Measurements from ENCODE around the gene CHRM3.

GRCh38 chr1:239367196-239367810 lies 19.1 kb upstream of the CHRM3 start:
- TF ChIP-seq, protein P1, sequence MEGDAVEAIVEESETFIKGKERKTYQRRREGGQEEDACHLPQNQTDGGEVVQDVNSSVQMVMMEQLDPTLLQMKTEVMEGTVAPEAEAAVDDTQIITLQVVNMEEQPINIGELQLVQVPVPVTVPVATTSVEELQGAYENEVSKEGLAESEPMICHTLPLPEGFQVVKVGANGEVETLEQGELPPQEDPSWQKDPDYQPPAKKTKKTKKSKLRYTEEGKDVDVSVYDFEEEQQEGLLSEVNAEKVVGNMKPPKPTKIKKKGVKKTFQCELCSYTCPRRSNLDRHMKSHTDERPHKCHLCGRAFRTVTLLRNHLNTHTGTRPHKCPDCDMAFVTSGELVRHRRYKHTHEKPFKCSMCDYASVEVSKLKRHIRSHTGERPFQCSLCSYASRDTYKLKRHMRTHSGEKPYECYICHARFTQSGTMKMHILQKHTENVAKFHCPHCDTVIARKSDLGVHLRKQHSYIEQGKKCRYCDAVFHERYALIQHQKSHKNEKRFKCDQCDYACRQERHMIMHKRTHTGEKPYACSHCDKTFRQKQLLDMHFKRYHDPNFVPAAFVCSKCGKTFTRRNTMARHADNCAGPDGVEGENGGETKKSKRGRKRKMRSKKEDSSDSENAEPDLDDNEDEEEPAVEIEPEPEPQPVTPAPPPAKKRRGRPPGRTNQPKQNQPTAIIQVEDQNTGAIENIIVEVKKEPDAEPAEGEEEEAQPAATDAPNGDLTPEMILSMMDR (optimal IDR thresholded peaks at IDR 0.05 in 1 of 3, IDR thresholded peaks at IDR 0.05 in 1 of 3, conservative IDR thresholded peaks at IDR 0.05 in 1 of 3; ENCODE audit: extremely low read depth in 1 of 3, insufficient read depth in 2 of 3, low read length in 3 of 3) = no peak
- no peak for TF ChIP-seq EZH2 (IDR thresholded peaks at IDR 0.05; ENCODE audit: low read length)
